ENCODE data around the gene PLOD3. TPM values are rescaled to one million over a fixed set of nuclear protein-coding genes. Genes with fewer than 3 reads are reported as not detected.
A peak's percentile ranks its signal among the peaks of the same experiment; 100 is the strongest.

PLOD3 gene
- total RNA-seq, 1 experiment from 2014 or later = 108 TPM

GRCh38 chr7:101163279-101164070, 53.9 kb downstream of the PLOD3 start:
- TF ChIP-seq, protein P1, sequence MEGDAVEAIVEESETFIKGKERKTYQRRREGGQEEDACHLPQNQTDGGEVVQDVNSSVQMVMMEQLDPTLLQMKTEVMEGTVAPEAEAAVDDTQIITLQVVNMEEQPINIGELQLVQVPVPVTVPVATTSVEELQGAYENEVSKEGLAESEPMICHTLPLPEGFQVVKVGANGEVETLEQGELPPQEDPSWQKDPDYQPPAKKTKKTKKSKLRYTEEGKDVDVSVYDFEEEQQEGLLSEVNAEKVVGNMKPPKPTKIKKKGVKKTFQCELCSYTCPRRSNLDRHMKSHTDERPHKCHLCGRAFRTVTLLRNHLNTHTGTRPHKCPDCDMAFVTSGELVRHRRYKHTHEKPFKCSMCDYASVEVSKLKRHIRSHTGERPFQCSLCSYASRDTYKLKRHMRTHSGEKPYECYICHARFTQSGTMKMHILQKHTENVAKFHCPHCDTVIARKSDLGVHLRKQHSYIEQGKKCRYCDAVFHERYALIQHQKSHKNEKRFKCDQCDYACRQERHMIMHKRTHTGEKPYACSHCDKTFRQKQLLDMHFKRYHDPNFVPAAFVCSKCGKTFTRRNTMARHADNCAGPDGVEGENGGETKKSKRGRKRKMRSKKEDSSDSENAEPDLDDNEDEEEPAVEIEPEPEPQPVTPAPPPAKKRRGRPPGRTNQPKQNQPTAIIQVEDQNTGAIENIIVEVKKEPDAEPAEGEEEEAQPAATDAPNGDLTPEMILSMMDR (IDR thresholded peaks at IDR 0.05; ENCODE audit: unreplicated experiment) = no peak
- intact Hi-C loops (cut with micrococcal nuclease; ENCODE audit: unreplicated experiment) = no loop called here
- Mint-ChIP-seq H3K36me3 (ENCODE audit: insufficient read depth, unreplicated experiment) (peaks cover 58% of the 10 kb centered on the region), H3K27me3 (ENCODE audit: unreplicated experiment) (peaks cover 36% of the 10 kb centered on the region), H3K27ac (ENCODE audit: unreplicated experiment) (no peak overlapping the region), H3K9me3 (ENCODE audit: low read depth, unreplicated experiment) (no peaks in the 10 kb centered on the region), H3K4me3 (ENCODE audit: low read depth, unreplicated experiment) (peak overlapping the region; percentile 70), H3K4me1 (ENCODE audit: low read depth, unreplicated experiment) (peaks cover 28% of the 10 kb centered on the region)
- CTCF ChIA-PET = interaction anchor here (1.2 kb wide), 1 partner anchor 19 kb away, joined by 3 read pairs; no protein-coding TSS in a partner anchor
- peak; percentile 44 for DNase-seq
- no TSS peak for BruUV-seq (replicated peaks)

DNA sequence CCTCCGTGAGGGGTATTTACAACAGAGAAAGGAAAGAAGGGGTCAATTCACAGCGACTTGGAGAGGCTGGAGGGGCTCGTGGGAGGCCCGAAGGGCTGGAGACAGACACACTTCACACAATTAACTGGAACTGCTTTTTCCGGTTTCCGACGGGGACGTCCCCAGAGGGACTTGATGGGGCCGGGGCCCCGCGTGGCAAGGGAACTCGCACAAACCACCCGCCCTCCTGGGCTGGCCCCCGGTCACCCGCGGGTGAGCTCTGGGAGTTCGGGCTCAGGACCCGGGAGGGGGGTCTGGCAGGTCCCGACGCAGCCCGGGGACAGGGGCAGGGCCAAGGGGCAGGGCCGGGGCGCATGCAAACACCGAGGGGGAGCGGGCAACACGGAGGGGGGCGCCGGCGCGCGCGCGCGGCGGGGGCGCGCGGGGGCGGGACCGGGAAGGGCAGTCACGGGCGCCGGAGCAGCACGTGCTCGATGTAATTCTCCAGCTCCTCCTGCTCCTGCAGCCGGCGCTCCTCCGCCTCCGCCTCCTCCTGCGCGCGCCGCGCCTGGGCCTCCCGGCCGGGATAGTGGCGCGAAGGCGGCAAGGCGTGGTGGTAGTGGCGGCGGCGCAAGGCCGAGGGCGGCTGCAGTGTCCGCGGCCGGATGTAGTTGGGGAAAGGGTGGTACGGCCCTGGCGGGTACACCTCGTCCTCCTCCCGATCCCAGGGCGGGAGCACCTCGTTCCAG, 54.7 kb downstream of the PLOD3 start:
- Mint-ChIP-seq H3K27me3 (ENCODE audit: unreplicated experiment) (peaks cover 28% of the 10 kb centered on the region), H3K36me3 (ENCODE audit: insufficient read depth, unreplicated experiment) (peaks cover 55% of the 10 kb centered on the region), H3K27ac (ENCODE audit: unreplicated experiment) (no peak overlapping the region), H3K4me3 (ENCODE audit: low read depth, unreplicated experiment) (peak overlapping the region; percentile 70), H3K9me3 (ENCODE audit: low read depth, unreplicated experiment) (no peaks in the 10 kb centered on the region), H3K4me1 (ENCODE audit: low read depth, unreplicated experiment) (peaks cover 20% of the 10 kb centered on the region)
- DNase-seq = peak; percentile 55
- TF ChIP-seq, protein P1 (IDR thresholded peaks at IDR 0.05; ENCODE audit: unreplicated experiment) = no peak
- CTCF ChIA-PET = no interaction called here
- BruUV-seq (replicated peaks) = no TSS peak
- intact Hi-C loops (cut with micrococcal nuclease; ENCODE audit: unreplicated experiment) = no loop called here

- Mint-ChIP-seq H3K27me3 (ENCODE audit: unreplicated experiment) (peaks cover 20% of the 10 kb centered on the region), H3K4me1 (ENCODE audit: low read depth, unreplicated experiment) (peaks cover 12% of the 10 kb centered on the region), H3K27ac (ENCODE audit: unreplicated experiment) (no peak overlapping the region), H3K36me3 (ENCODE audit: insufficient read depth, unreplicated experiment) (peaks cover 53% of the 10 kb centered on the region), H3K9me3 (ENCODE audit: low read depth, unreplicated experiment) (no peaks in the 10 kb centered on the region), H3K4me3 (ENCODE audit: low read depth, unreplicated experiment) (peak overlapping the region; percentile 70)
- DNase-seq = no peak
- no TSS peak for BruUV-seq (replicated peaks)
- TF ChIP-seq, protein P1 (IDR thresholded peaks at IDR 0.05; ENCODE audit: unreplicated experiment) = no peak
- CTCF ChIA-PET = interaction anchor here (0.7 kb wide), 1 partner anchor 567 kb away, joined by 5 read pairs; no protein-coding TSS in a partner anchor
- intact Hi-C loops (cut with micrococcal nuclease; ENCODE audit: unreplicated experiment) = no loop called here
These were observed 55.5 kb downstream of the PLOD3 start for GRCh38 chr7:101161692-101162471.

- Mint-ChIP-seq H3K27me3 (ENCODE audit: unreplicated experiment) (peaks cover 10% of the 10 kb centered on the region), H3K9me3 (ENCODE audit: low read depth, unreplicated experiment) (no peaks in the 10 kb centered on the region), H3K36me3 (ENCODE audit: insufficient read depth, unreplicated experiment) (peaks cover 51% of the 10 kb centered on the region), H3K27ac (ENCODE audit: unreplicated experiment) (no peak overlapping the region), H3K4me1 (ENCODE audit: low read depth, unreplicated experiment) (peaks cover 7% of the 10 kb centered on the region), H3K4me3 (ENCODE audit: low read depth, unreplicated experiment) (no peak overlapping the region)
- no TSS peak for BruUV-seq (replicated peaks)
- DNase-seq = no peak
- CTCF ChIA-PET = no interaction called here
- TF ChIP-seq, protein P1 (IDR thresholded peaks at IDR 0.05; ENCODE audit: unreplicated experiment) = no peak
- intact Hi-C loops (cut with micrococcal nuclease; ENCODE audit: unreplicated experiment) = no loop called here
These were observed 56.5 kb downstream of the PLOD3 start for GRCh38 chr7:101160910-101161309.

Measured in Calu3 (cell line).